Endometrial microvascular endothelial cells (primary cell): ENCODE results near the gene TNS1. TPM values are rescaled to one million over a fixed set of nuclear protein-coding genes. Genes with fewer than 3 reads are reported as not detected.

ENCODE experiments used
- in situ Hi-C: cut with HindIII; loops from 2 replicates; pipeline ENCODE4 v1.10.0; 2017; ENCODE audit warnings: low sequenced_read_pairs, low pct_unique_long_range_greater_than_20kb; ENCODE audit errors: inconsistent ontology term
- total RNA-seq: library from RNA; depleted of rRNA; stranded (reverse); fragments of >200 nt; gene quantifications from one replicate; pipeline ENCODE4 v1.2.3, GENCODE V29; 2015; ENCODE audit errors: inconsistent ontology term

The TNS1 gene
- total RNA-seq, 1 donor from 2014 or later, result 20.9 TPM

GRCh38 chr2:217844696-217845095, 158.1 kb downstream of the TNS1 start:
- in situ Hi-C loops, result no loop called here

GRCh38 chr2:217843324-217843723, 159.5 kb downstream of the TNS1 start:
- in situ Hi-C loops, result no loop called here

- in situ Hi-C loops, result no loop called here
These were observed 160.8 kb downstream of the TNS1 start for GRCh38 chr2:217842017-217842416.

- in situ Hi-C loops, result no loop called here
These were observed 162.3 kb downstream of the TNS1 start for GRCh38 chr2:217840522-217840921.

- in situ Hi-C loops, result no loop called here
These were observed 163.1 kb downstream of the TNS1 start for GRCh38 chr2:217839750-217840107.

GRCh38 chr2:217839073-217839749, 163.6 kb downstream of the TNS1 start:
- in situ Hi-C loops, result no loop called here

- in situ Hi-C loops, result no loop called here
These were observed 164.4 kb downstream of the TNS1 start for GRCh38 chr2:217838409-217838831.

- in situ Hi-C loops, result no loop called here
These were observed 165.3 kb downstream of the TNS1 start for GRCh38 chr2:217837530-217837929.

GRCh38 chr2:217836901-217837491, 165.8 kb downstream of the TNS1 start:
- in situ Hi-C loops, result no loop called here

GRCh38 chr2:217835931-217836891, 166.6 kb downstream of the TNS1 start:
- in situ Hi-C loops, result no loop called here

GRCh38 chr2:217834744-217835513, 167.9 kb downstream of the TNS1 start:
- in situ Hi-C loops, result no loop called here

GRCh38 chr2:217834057-217834620, 168.7 kb downstream of the TNS1 start:
- in situ Hi-C loops, result no loop called here

GRCh38 chr2:217833439-217833838, 169.4 kb downstream of the TNS1 start:
- in situ Hi-C loops, result no loop called here

- in situ Hi-C loops, result no loop called here
These were observed 169.8 kb downstream of the TNS1 start for GRCh38 chr2:217832987-217833386.

GRCh38 chr2:217832115-217832514, 170.7 kb downstream of the TNS1 start:
- in situ Hi-C loops, result no loop called here

- in situ Hi-C loops, result no loop called here
These were observed 171.5 kb downstream of the TNS1 start for GRCh38 chr2:217831306-217831705.

- in situ Hi-C loops, result no loop called here
These were observed 172.0 kb downstream of the TNS1 start for GRCh38 chr2:217830807-217831206.

- in situ Hi-C loops, result no loop called here
These were observed 172.7 kb downstream of the TNS1 start for GRCh38 chr2:217830061-217830460.

GRCh38 chr2:217829420-217829819, 173.4 kb downstream of the TNS1 start:
- in situ Hi-C loops, result no loop called here
